ENCODE measurements around the gene CYYR1.

Gene CYYR1

DNA sequence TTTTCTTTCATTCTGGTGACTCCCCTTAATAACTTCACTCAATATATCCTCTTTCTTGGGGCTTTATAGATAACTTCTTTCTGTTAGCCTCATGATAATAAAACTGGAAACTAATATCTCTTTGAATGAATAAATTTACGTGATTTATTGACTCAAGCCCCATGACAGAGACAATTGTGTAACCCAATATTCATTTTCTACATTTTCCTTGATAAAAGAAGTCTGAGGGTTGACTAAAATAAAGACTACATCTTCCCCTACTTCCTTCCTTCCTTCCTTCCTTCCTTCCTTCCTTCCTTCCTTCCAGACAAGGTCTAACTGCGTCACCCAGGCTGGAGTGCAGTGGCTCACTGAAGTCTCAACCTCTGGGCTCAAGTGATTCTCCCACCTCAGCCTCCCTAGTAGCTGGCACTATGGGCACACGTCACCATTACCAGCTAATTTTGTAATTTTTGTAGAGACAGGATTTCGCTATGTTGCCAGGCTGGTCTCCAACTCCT lies 85.1 kb downstream of the CYYR1 start:
- TF ChIP-seq, protein P1, sequence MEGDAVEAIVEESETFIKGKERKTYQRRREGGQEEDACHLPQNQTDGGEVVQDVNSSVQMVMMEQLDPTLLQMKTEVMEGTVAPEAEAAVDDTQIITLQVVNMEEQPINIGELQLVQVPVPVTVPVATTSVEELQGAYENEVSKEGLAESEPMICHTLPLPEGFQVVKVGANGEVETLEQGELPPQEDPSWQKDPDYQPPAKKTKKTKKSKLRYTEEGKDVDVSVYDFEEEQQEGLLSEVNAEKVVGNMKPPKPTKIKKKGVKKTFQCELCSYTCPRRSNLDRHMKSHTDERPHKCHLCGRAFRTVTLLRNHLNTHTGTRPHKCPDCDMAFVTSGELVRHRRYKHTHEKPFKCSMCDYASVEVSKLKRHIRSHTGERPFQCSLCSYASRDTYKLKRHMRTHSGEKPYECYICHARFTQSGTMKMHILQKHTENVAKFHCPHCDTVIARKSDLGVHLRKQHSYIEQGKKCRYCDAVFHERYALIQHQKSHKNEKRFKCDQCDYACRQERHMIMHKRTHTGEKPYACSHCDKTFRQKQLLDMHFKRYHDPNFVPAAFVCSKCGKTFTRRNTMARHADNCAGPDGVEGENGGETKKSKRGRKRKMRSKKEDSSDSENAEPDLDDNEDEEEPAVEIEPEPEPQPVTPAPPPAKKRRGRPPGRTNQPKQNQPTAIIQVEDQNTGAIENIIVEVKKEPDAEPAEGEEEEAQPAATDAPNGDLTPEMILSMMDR (conservative IDR thresholded peaks at IDR 0.05; ENCODE audit: low read depth, low read length) = no peak
- H3K4me3 ChIP-seq (ENCODE audit: low read depth, low read length) = no peak overlapping the region
- DNase-seq (ENCODE audit: low read depth) = no peak

GRCh38 chr21:26473471-26473870 lies 99.6 kb downstream of the CYYR1 start:
- no peak for DNase-seq (ENCODE audit: low read depth)
- TF ChIP-seq, protein P1 (conservative IDR thresholded peaks at IDR 0.05; ENCODE audit: low read depth, low read length) = no peak

DNA sequence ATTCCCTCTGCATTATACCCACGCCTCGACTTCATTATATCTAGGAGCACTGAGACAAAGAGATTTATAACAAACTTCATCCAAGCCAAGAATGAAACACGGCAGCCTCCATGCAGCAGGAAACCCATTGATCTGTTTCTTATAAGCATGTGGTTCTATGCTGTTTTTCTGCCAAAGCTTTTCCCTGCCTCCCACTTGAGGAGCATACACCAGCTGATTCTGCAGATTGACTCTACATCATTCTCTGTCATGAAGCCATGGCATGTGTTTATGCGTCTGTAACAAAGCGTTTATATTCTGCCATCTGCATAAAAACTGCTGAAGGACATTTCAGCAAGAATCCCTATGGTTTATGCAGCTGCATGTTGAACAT lies 102.0 kb downstream of the CYYR1 start:
- TF ChIP-seq, protein P1 (conservative IDR thresholded peaks at IDR 0.05; ENCODE audit: low read depth, low read length) = no peak

More at GRCh38 chr21:26473471-26473870, 99.6 kb downstream of the CYYR1 start:
- no peak overlapping the region for H3K4me3 ChIP-seq (ENCODE audit: low read depth, low read length)

DNA sequence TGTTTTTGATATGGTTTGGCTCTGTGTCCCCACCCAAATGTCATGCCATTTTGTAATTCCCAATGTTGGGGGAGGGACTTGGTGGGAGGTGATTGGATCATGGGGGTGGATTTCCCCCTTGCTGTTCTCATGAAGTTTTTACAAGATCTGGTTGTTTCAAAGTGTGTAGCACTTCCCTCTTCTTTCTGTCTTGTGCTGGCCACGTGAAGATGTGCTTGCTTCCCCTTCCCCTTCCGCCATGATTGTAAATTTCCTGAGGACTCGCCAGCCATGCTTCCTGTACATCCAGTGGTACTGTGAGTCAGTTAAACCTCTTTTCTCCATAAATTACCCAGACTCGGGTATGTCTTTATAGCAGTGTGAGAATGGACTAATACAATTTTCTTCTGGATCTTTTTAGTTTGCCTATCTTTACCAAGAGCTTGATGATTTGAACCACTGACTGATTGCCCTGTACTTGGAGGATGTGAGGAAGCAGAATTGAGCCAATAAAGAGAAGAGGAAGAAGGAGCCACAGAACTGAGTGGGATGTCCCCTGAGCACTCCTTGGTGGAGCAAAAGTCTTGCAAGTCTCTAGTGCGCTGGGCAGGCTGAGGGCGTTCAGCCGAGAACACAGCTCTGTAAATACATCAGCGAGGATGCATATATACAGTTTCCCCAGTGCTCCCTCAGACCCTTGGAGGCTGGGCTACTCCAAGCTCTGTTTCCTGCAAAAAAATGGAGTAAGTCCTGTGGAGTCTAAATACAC lies 102.6 kb downstream of the CYYR1 start:
- no peak for DNase-seq (ENCODE audit: low read depth)
- TF ChIP-seq, protein P1 (conservative IDR thresholded peaks at IDR 0.05; ENCODE audit: low read depth, low read length) = no peak
- no peak overlapping the region for H3K4me3 ChIP-seq (ENCODE audit: low read depth, low read length)

More for the DNA sequence above, 102.0 kb downstream of the CYYR1 start:
- no peak overlapping the region for H3K4me3 ChIP-seq (ENCODE audit: low read depth, low read length)
- DNase-seq (ENCODE audit: low read depth) = no peak

DNA sequence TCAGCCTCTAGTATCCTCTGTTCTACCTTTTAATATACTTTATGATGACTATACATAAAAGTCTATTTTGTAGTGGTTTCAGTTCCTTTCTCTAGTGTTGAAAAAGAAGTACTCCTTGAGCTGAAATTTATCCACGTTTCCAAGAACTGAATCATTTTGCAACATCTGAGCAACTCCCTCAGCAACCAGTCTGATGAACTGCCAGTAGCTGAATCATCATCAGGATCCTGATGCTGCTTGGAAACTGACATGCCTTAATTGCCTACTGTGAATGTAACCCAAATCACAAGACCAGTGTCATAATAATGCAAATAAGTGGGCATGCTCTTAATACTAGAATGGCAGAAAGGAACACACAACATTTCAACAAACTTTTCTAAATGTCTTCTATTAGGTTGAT lies 103.3 kb downstream of the CYYR1 start:
- no peak overlapping the region for H3K4me3 ChIP-seq (ENCODE audit: low read depth, low read length)
- TF ChIP-seq, protein P1 (conservative IDR thresholded peaks at IDR 0.05; ENCODE audit: low read depth, low read length) = no peak
- peak; percentile 71 for DNase-seq (ENCODE audit: low read depth)

GRCh38 chr21:26465916-26466315 lies 107.2 kb downstream of the CYYR1 start:
- no peak for DNase-seq (ENCODE audit: low read depth)
- H3K4me3 ChIP-seq (ENCODE audit: low read depth, low read length) = no peak overlapping the region
- TF ChIP-seq, protein P1 (conservative IDR thresholded peaks at IDR 0.05; ENCODE audit: low read depth, low read length) = no peak

GRCh38 chr21:26461500-26461899 lies 111.6 kb downstream of the CYYR1 start:
- no peak overlapping the region for H3K4me3 ChIP-seq (ENCODE audit: low read depth, low read length)
- no peak for DNase-seq (ENCODE audit: low read depth)
- TF ChIP-seq, protein P1 (conservative IDR thresholded peaks at IDR 0.05; ENCODE audit: low read depth, low read length) = no peak

Measured in choroid plexus epithelial cell (primary cell).